ENCODE results near the gene ZNF878. TPM values are rescaled to one million over a fixed set of nuclear protein-coding genes. Genes with fewer than 3 reads are reported as not detected.
"Not testable (repeated sequence)": the region's sequence is repeated elsewhere in the genome, so short reads cannot be mapped to it uniquely, and the experiment has no call there.

The ZNF878 gene
- total RNA-seq (2014; rRNA removed; shearing (Covaris generic)): 0.37 and 0.77 TPM in 2 replicates
- 0.10 and 0.29 TPM in 2 replicates for polyA plus RNA-seq (2015; cell fraction: cytosol; rRNA removed)
- polyA plus RNA-seq (2015; cell fraction: nucleus; rRNA removed): 0.38 TPM in 1 of 2 replicates, not detected in the other

DNA sequence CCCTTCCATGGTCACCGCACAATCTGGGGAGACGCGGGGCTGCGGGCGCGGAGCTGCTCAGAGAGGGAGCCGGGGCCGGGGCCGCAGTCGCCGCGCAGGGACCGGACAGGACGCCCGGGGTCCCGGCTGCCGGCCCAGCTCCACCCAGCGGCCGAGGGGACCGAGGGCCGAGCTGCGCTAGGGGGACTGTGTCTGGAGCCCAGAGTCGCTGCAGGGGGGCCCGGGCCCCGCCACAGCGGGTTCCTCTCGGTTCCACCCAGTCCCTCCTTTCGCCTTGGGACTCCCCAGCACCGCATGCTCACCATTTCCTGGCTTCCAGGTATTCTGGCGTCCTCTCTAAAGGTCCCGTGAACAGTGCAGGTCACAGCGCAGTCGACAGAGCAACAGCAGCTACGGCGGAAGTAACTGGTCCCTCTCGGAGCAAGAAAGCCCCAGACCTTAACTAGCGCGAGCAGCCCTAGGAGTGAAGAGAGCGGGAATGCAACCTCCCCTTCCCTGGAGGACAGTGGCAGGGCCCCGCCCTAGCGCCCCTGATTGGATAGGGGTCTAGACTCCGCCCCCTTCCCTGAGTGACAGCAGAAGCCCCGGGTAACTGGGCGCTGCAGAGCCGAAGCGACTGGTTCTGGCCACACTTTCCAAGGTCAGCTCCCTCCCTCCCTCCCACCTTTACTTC is at the start of gene ZNF878:
Gene ZNF878, minus strand, starts transcription at position 465 of the 673 bp plus-strand sequence. Its CDS starts 160 bp downstream, at position 305.
- in situ Hi-C loops (cut with HindIII; ENCODE audit: low pct_unique_long_range_greater_than_20kb, low sequenced_read_pairs): no loop called here

DNA sequence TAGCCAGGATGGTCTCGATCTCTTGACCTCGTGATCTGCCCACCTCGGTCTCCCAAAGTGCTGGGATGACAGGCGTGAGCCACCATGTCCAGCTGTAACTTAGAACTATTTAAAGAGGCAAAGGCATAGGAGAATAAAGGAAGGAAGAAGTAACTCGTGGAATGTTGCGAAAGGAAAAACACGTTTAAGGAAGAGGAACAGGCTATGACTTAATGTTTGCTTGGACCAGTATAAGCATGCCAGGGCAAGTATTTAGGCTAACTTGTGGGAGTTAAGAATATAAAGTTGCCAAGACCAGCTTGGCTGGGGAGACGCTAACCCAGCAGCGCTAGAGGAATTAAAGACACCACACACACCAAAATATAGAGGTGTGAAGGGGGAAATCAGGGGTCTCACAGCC is 45.3 kb upstream of the ZNF878 start:
- in situ Hi-C loops (cut with HindIII; ENCODE audit: low pct_unique_long_range_greater_than_20kb, low sequenced_read_pairs): no loop called here
- no peak for DNase-seq (ENCODE audit: low read depth, low spot score)

More for the DNA sequence above, at the start of gene ZNF878:
- peak; percentile 83 for DNase-seq (ENCODE audit: low read depth, low spot score)

DNA sequence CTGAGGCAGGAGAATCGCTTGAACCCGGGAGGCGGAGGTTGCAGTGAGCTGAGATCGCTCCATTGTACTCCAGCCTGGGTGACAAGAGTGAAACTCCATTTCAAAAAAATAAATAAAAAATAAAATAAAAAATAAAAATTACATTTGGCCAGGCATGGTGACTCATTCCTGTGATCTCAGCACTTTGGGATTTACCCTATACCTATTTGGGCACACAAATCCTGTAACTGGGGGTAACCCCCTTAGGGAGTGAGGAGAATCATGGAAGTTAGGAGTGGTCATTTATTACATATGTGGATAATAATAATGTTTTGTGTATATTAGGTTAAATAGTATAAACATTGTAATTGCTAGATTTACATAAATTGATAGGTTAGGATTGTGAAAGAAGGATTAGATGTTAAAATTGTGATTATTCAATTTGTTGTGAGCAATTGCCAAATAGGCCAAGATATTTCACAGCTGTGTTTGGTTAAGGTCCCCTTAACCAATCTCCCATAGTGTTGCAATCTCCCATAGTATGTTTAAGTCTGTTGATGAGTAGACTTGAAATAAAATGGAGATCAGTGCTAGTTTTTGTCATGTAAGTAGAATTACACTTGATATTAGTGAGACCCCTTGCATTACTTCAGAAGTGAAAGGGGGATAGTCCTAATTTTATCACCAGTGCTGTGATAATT is 42.5 kb upstream of the ZNF878 start:
- no peak for DNase-seq (ENCODE audit: low read depth, low spot score)

DNA sequence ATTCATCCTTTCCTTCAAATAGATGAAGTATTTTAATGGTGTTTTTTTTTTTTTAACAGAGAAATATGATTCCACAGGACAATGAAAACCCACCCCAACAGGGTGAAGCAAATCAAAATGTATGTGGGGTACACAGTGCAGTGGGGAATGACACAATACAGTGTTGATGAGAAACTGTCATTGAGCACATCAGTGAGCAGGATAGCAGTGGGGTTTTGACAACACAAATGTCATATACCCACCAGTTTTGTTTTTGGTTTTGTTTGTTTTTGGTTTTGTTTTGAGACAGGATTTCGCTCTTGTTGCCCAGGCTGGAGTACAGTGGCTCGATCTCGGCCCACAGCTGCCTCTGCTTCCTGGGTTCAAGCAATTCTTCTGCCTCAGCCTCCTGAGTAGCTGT is 41.0 kb upstream of the ZNF878 start:
- no peak for DNase-seq (ENCODE audit: low read depth, low spot score)
- in situ Hi-C loops (cut with HindIII; ENCODE audit: low pct_unique_long_range_greater_than_20kb, low sequenced_read_pairs): no loop called here

More for the DNA sequence above, 42.5 kb upstream of the ZNF878 start:
- in situ Hi-C loops (cut with HindIII; ENCODE audit: low pct_unique_long_range_greater_than_20kb, low sequenced_read_pairs): no loop called here

DNA sequence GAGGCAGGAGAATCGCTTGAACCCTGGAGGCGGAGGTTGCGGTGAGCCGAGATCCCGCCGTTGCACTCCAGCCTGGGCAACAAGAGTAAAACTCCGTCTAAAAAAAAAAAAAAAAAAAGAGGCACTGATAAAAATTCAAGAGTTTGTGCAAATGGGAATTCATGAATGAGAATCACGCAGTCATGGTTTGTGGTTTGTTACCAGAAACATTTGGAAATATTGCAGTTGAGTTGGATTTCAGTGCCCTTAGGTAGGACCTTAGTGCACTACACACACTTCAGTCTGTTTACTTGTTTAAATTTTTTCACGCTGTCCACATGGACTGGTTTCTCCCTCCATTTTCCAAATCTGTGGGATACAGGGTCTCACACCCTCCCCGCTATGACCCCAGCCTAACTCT is 40.2 kb upstream of the ZNF878 start:
- DNase-seq (ENCODE audit: low read depth, low spot score): no peak
- in situ Hi-C loops (cut with HindIII; ENCODE audit: low pct_unique_long_range_greater_than_20kb, low sequenced_read_pairs): no loop called here

DNA sequence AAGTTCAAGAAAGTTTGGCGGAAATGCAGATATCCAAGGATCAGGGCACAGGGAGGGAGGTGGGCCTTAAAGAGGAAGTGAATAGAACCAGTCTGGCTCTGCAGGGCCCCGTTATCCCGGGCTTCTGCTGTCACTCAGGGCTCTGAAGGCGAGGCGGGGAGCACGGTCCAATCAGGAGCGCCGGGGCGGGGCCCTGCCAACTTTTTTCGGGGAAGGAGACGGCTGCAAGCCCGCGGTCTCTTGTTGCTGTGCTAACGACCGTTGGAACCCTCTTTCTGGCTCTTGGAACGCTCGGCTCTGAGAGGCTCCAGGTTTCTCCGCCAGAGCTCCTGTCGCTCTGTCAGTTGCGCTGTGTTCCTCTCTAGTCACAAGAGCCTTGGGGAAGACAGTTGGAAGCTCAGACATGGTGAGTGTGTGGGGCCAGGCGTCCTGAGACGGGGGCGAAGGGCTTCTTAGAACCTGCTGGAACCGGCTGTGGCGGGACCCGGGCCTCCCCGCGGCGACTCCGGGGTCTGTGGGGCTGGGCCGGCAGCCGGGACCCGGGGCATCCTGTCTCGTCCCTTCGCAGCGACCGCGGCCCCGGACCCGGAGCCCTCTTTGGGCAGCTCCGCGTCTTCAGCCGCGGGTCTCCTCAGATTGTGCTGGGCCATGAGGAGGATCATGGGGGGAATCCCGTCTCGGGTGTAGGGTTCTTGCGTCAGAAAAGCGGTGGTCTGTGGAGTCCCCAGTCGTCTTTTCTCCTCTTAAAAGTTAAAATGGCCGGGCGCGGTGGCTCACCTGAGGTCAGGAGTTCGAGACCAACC is 39.5 kb upstream of the ZNF878 start:
- in situ Hi-C loops (cut with HindIII; ENCODE audit: low pct_unique_long_range_greater_than_20kb, low sequenced_read_pairs): no loop called here
- peak; percentile 56 for DNase-seq (ENCODE audit: low read depth, low spot score)

DNA sequence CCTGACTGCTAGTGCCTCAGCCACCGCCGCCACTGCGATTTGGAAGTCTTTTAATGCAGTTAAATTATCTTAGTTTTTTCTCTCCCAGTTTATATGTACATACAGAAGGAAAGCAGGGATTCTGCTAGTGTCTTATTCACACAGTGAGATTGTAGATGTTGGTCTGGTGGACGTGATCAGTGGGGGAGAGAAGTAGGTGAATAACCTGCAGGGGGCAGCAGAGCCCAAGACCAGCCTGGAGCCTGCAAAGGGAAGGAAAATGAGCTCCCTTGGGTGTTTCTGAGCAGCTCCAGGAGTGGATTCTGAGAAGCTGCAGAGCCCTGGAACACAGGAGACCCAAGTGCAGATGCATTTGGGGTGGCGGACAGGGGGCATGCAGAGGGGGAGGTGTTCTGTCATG is 38.0 kb upstream of the ZNF878 start:
- in situ Hi-C loops (cut with HindIII; ENCODE audit: low pct_unique_long_range_greater_than_20kb, low sequenced_read_pairs): no loop called here
- peak; percentile 61 for DNase-seq (ENCODE audit: low read depth, low spot score)

DNA sequence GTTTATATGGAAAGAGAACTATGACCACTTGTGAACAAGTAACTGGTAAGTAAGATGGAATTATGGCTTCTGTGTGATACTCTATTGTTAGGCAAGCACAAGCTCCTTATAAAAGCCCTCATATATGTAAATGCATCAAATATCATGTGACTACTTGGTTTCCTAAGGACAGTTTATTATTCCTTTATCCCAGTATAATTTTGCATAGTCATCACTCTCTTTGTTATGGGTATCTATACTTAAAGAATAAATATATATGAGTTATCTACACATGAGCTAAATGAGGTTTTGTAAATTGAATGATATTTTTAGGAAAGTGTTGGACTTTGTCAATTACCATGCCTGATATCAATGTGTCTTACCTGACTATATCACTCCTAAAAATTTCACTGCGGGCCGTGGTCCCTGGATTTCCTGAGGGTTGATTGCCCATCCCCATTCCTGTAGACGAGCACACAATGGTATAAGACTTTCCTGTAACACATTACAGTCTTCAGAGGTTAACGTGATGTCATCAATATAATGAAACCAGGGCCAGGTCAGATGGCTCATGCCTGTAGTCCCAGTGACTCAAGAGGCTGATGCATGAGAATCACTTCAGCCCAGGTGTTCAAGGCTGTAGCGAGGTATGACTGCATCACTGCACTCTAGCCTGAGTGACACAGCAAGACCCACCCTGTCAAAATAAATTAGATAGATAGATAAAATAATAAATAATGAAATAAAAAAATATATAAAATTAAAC is 32.5 kb upstream of the ZNF878 start:
- in situ Hi-C loops (cut with HindIII; ENCODE audit: low pct_unique_long_range_greater_than_20kb, low sequenced_read_pairs): no loop called here
- DNase-seq (ENCODE audit: low read depth, low spot score): no peak

DNA sequence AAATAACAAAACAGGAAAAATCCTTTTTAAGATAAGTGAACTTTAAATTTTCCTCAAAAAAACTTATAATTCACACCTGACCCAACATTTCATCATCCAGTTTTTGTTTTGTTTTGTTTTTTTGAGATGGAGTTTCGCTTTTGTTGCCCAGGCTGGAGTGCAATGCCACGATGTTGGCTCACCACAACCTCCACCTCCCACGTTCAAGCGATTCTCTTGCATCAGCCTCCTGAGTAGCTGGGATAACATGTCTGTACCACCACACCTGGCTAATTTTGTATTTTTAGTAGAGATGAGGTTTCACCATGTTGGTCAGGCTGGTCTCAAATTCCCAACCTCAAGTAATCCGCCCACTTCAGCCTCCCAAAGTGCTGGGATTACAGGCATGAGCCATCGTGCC is 30.6 kb upstream of the ZNF878 start:
- in situ Hi-C loops (cut with HindIII; ENCODE audit: low pct_unique_long_range_greater_than_20kb, low sequenced_read_pairs); DNase-seq (ENCODE audit: low read depth, low spot score): not testable (repeated sequence)

DNA sequence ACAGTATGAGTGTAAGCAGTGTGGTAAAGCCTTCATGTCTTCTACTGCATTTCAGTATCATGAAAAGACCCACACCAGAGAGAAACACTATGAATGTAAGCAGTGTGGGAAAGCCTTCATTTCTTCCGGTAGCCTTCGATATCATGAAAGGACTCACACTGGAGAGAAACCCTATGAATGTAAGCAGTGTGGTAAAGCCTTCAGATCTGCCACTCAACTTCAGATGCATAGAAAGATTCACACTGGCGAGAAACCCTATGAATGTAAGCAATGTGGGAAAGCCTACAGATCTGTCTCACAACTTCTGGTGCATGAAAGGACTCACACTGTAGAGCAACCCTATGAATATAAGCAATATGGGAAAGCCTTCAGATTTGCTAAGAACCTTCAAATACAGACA is 24.6 kb upstream of the ZNF878 start:
- no peak for DNase-seq (ENCODE audit: low read depth, low spot score)
- in situ Hi-C loops (cut with HindIII; ENCODE audit: low pct_unique_long_range_greater_than_20kb, low sequenced_read_pairs): no loop called here

DNA sequence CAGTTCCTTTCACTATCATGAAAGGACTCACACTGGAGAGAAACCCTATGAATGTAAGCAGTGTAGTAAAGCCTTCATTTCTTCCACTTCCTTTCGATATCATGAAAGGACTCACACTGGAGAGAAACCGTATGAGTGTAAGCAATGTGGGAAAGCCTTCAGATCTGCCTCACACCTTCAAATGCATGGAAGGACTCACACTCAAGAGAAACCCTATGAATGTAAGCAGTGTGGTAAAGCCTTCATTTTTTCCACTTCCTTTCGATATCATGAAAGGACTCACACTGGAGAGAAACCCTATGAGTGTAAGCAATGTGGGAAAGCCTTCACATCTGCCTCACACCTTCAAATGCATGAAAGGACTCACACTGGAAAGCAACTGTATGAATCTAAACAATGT is 23.6 kb upstream of the ZNF878 start:
- in situ Hi-C loops (cut with HindIII; ENCODE audit: low pct_unique_long_range_greater_than_20kb, low sequenced_read_pairs): not testable (repeated sequence)

DNA sequence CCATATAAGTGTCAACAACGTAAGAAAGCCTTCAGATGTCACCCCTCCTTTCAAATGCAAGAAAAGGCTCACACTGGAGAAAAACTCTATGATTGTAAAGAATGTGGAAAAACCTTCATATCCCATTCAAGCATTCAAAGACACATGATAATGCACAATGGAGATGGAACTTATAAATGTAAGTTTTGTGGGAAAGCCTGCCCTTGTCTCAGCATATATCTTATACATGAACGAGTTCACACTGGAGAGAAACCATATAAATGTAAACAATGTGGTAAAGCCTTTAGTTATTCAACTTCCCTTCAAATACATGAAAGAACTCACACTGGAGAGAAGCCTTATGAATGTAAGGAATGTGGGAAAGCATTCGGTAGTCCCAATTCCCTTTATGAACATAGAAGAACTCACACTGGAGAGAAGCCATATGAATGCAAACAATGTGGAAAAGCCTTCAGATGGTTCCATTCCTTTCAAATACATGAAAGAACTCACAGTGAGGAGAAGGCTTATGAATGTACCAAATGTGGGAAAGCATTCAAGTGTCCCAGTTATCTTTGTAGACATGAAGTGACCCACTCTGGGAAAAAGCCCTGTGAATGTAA is 22.9 kb upstream of the ZNF878 start:
- in situ Hi-C loops (cut with HindIII; ENCODE audit: low pct_unique_long_range_greater_than_20kb, low sequenced_read_pairs): no loop called here
- no peak for DNase-seq (ENCODE audit: low read depth, low spot score)

More for the DNA sequence above, 23.6 kb upstream of the ZNF878 start:
- DNase-seq (ENCODE audit: low read depth, low spot score): not testable (repeated sequence)

DNA sequence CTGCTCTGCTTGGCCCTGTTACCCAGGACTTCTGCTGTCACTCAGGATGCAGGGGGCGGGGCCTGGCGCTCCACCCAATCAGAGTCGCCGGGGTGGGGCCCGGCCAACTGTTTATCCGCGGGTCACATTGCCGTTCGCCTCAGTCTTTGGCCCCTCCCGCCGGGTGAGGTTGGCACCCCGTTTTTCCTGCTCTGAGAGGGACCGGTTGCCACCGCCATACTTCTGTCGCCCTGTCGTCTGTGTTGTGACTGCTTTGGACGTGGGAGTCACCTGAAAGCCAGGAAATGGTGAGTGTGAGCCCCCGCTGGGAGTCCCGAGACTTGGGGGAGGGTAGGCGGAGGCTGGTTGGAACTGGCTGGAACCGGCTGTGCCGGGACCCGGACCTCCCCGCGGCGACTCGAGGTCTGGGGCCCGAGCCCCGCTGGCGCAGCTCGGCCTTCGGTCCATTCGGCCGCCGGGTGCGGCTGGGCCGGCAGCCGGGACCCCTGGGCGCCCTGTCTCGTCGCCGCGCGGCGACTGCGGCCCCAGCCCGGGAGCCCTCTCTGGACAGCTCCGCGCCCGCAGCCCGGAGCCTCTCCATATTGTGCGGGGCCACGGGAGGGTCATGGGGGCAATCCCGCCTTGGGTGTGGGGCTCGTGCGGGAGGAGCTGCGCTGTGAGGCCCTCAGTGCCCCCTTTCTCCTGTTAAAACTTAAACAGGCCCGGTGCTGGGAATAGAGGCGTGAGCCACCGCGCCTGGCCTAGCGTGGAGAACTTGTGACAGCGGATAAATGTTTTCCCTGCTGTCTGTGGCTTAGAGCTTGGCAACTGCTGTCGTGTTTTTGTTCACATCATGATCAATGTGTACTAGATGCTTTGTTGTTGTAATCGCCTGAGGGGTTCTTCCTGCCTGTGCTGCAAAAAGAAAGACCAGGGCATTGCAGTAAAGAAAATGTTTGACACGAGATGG is 12.1 kb upstream of the ZNF878 start, which contains the start of gene ZNF844:
Gene ZNF844, plus strand, starts transcription at position 142 of the 949 bp plus-strand sequence. Its CDS starts 143 bp downstream, at position 285.
- DNase-seq (ENCODE audit: low read depth, low spot score): peak; percentile 76
- in situ Hi-C loops (cut with HindIII; ENCODE audit: low pct_unique_long_range_greater_than_20kb, low sequenced_read_pairs): no loop called here

DNA sequence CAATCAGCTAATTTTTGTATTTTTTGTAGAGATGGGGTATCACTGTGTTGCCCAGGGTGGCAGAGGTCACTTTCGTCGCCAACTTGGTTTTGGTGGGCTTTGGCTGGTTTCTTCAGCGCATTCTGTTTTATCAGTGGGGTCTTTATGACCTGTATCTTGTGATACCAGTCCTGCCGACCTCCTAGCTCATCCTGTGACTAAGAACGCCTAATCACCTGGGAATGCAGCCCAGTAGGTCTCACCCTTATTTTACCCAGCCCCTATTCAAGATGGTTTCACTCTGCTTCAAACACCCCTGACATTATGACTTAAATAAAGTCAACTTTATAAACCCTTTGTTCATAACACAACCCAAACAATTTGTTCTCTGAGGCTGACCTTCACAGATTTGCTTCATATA is 3.0 kb upstream of the ZNF878 start:
- DNase-seq (ENCODE audit: low read depth, low spot score): no peak
- in situ Hi-C loops (cut with HindIII; ENCODE audit: low pct_unique_long_range_greater_than_20kb, low sequenced_read_pairs): no loop called here

DNA sequence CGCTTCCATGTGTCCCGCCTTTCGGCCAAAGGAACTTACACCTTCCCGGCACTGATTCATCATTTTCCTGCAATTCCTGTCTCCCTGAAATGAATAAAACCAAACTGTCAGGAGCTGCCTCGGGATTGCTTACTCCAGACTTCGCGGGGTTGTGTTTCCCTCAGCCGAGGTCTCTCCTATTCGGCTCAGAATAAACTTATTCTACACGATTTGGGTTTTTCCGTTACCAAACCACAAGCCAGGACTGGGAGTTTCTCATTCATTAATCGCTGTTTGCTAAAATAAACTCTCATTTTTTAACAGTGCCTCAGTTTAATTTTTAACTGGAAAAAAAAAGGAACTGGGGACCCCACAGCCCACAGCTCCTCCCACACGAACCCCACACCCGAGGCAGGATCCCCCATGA is 667 bp downstream of the ZNF878 start:
- no peak for DNase-seq (ENCODE audit: low read depth, low spot score)
- in situ Hi-C loops (cut with HindIII; ENCODE audit: low pct_unique_long_range_greater_than_20kb, low sequenced_read_pairs): no loop called here

DNA sequence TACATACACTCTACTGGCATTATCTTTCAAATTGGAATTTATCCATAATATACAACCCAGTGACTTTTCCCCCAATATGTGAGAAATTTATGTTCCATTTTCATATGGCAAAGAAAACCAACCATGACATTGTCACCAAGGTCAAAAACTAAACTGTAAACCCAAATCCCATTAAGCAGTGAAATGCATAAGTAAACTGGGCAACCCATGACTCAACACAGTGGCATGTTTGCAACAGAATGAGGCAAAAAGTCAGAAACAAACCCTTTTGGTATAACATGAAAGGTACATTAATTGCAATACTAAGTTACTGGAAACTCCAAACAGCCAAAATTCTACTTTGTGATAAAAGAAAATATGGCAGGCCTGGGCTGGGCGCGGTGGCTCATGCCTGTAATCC is 4.9 kb downstream of the ZNF878 start:
- no peak for DNase-seq (ENCODE audit: low read depth, low spot score)
- in situ Hi-C loops (cut with HindIII; ENCODE audit: low pct_unique_long_range_greater_than_20kb, low sequenced_read_pairs): no loop called here
